Thyroid gland (tissue), 4 donors: ENCODE results near the gene SPI1.

Experiments used
- CTCF ChIP-seq, 6 experiments: fragments of 200-600 bp in 3 of 6; fragments of 450-650 bp in 3 of 6; sonication (generic) in 3 of 6; IDR thresholded peaks; one replicate each; pipeline ENCODE4 v1.5.1; 2016 to 2019; ENCODE audit warnings: antibody characterized with exemption in 6 of 6, mild to moderate bottlenecking in 2 of 6, inconsistent platforms in 1 of 6, moderate library complexity in 1 of 6
- POLR2A ChIP-seq, 2 donors: fragments of 450-650 bp; IDR thresholded peaks; one replicate each; pipeline ENCODE4 v1.6.1; 2017; ENCODE audit warnings: antibody characterized with exemption in 2 of 2, mild to moderate bottlenecking in 2 of 2, moderate library complexity in 1 of 2

- TF ChIP-seq POLR2A (IDR thresholded peaks at IDR 0.05) (no peak), CTCF (IDR thresholded peaks at IDR 0.05) (no peak)
Observed at GRCh38 chr11:47415091-47415854, 36.9 kb upstream of the SPI1 start.
